ENCODE results near the gene INTS7.

Gene INTS7

GRCh38 chr1:212035123-212035834 lies at the start of gene INTS7, which contains the start of gene DTL:
Gene INTS7 (minus strand): TSS chr1:212035557. CDS start chr1:212035437, 120 bp downstream.
Gene DTL (plus strand): TSS chr1:212035748. CDS start chr1:212035891, 143 bp downstream.
- H3K36me3 ChIP-seq, result no peaks in the 10 kb centered on the region
- TF ChIP-seq CTCF (IDR thresholded peaks at IDR 0.05), result peak; percentile 84
- H3K4me1 ChIP-seq (ENCODE audit: control insufficient read depth in 1 of 2, insufficient read depth in 1 of 2, low read depth in 1 of 2, low read length in 1 of 2), result peaks cover 27 to 30% of the 10 kb centered on the region in 2 experiments
- peak within 1 kb of the TSS; percentile 86 to 91 for H3K4me3 ChIP-seq (ENCODE audit: low read depth in 1 of 2, low read length in 1 of 2)
- no peaks in the 10 kb centered on the region for H3K9me3 ChIP-seq
- H3K27me3 ChIP-seq, result no peaks in the 10 kb centered on the region
- H3K27ac ChIP-seq, result peak within 1 kb of the TSS; percentile 85

- peaks cover 2% of the 10 kb centered on the region in 2 experiments for H3K4me1 ChIP-seq (ENCODE audit: control insufficient read depth in 1 of 2, insufficient read depth in 1 of 2, low read depth in 1 of 2, low read length in 1 of 2)
- H3K27me3 ChIP-seq, result no peaks in the 10 kb centered on the region
- no peaks in the 10 kb centered on the region for H3K9me3 ChIP-seq
- no peak overlapping the region for H3K27ac ChIP-seq
- no peak overlapping the region for H3K4me3 ChIP-seq (ENCODE audit: low read depth in 1 of 2, low read length in 1 of 2)
- no peak for TF ChIP-seq CTCF (IDR thresholded peaks at IDR 0.05)
- H3K36me3 ChIP-seq, result peaks cover 5% of the 10 kb centered on the region
Observed at GRCh38 chr1:212082765-212083406, 47.5 kb upstream of the INTS7 start.

- no peaks in the 10 kb centered on the region for H3K9me3 ChIP-seq
- peaks cover 5% of the 10 kb centered on the region for H3K36me3 ChIP-seq
- no peaks in the 10 kb centered on the region for H3K27me3 ChIP-seq
- H3K27ac ChIP-seq, result no peak overlapping the region
- H3K4me3 ChIP-seq (ENCODE audit: low read depth in 1 of 2, low read length in 1 of 2), result no peak overlapping the region
- H3K4me1 ChIP-seq (ENCODE audit: control insufficient read depth in 1 of 2, insufficient read depth in 1 of 2, low read depth in 1 of 2, low read length in 1 of 2), result no peaks in the 10 kb centered on the region
- TF ChIP-seq CTCF (IDR thresholded peaks at IDR 0.05), result no peak
Observed at GRCh38 chr1:212078826-212079225, 43.5 kb upstream of the INTS7 start.

GRCh38 chr1:212077028-212077427 lies 41.7 kb upstream of the INTS7 start:
- H3K9me3 ChIP-seq, result no peaks in the 10 kb centered on the region
- peaks cover 5% of the 10 kb centered on the region for H3K36me3 ChIP-seq
- no peak overlapping the region for H3K27ac ChIP-seq
- no peak overlapping the region for H3K4me3 ChIP-seq (ENCODE audit: low read depth in 1 of 2, low read length in 1 of 2)
- no peak for TF ChIP-seq CTCF (IDR thresholded peaks at IDR 0.05)
- no peaks in the 10 kb centered on the region for H3K4me1 ChIP-seq (ENCODE audit: control insufficient read depth in 1 of 2, insufficient read depth in 1 of 2, low read depth in 1 of 2, low read length in 1 of 2)
- no peaks in the 10 kb centered on the region for H3K27me3 ChIP-seq

- no peaks in the 10 kb centered on the region for H3K4me1 ChIP-seq (ENCODE audit: control insufficient read depth in 1 of 2, insufficient read depth in 1 of 2, low read depth in 1 of 2, low read length in 1 of 2)
- H3K36me3 ChIP-seq, result no peaks in the 10 kb centered on the region
- H3K27me3 ChIP-seq, result no peaks in the 10 kb centered on the region
- no peak overlapping the region for H3K27ac ChIP-seq
- no peak for TF ChIP-seq CTCF (IDR thresholded peaks at IDR 0.05)
- no peaks in the 10 kb centered on the region for H3K9me3 ChIP-seq
- H3K4me3 ChIP-seq (ENCODE audit: low read depth in 1 of 2, low read length in 1 of 2), result no peak overlapping the region
Observed at GRCh38 chr1:212074856-212075255, 39.5 kb upstream of the INTS7 start.

Measured in neutrophil (primary cell).